VCaP (cell line): ENCODE data around the gene TMEM126A.

Experiments
- H3K27ac ChIP-seq: fragments of 450-650 bp; 2 replicates; pipeline ENCODE4 v1.5.1; 2017
- TF ChIP-seq, protein P1 (sequence below): fragments of 450-650 bp; conservative IDR thresholded peaks from 2 replicates; pipeline ENCODE4 v1.5.1; 2017; ENCODE audit warnings: mild to moderate bottlenecking, moderate library complexity

TMEM126A gene

DNA sequence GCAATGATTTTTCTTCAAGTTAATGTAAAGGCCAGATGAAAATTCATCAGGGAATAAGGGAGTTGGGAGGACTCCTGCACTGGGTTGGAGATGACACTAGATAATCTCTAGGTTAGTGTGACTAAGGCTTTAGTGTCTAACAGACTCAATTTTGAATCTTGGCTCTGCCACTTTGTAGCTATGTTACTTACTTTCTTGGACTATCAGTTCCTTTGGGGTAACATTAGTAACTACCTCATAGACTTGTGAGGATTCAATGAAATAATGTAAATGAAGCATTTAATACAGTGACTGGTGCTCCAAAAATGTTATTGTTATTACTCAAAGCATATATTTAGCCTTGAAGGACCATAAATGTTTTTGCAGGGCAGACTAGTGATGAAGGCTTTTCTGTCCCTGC is 47.8 kb downstream of the TMEM126A start:
- H3K27ac ChIP-seq, result peak overlapping the region; percentile 21; the same call in 1 of the 2 replicates
- TF ChIP-seq, protein P1, sequence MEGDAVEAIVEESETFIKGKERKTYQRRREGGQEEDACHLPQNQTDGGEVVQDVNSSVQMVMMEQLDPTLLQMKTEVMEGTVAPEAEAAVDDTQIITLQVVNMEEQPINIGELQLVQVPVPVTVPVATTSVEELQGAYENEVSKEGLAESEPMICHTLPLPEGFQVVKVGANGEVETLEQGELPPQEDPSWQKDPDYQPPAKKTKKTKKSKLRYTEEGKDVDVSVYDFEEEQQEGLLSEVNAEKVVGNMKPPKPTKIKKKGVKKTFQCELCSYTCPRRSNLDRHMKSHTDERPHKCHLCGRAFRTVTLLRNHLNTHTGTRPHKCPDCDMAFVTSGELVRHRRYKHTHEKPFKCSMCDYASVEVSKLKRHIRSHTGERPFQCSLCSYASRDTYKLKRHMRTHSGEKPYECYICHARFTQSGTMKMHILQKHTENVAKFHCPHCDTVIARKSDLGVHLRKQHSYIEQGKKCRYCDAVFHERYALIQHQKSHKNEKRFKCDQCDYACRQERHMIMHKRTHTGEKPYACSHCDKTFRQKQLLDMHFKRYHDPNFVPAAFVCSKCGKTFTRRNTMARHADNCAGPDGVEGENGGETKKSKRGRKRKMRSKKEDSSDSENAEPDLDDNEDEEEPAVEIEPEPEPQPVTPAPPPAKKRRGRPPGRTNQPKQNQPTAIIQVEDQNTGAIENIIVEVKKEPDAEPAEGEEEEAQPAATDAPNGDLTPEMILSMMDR, result no peak

DNA sequence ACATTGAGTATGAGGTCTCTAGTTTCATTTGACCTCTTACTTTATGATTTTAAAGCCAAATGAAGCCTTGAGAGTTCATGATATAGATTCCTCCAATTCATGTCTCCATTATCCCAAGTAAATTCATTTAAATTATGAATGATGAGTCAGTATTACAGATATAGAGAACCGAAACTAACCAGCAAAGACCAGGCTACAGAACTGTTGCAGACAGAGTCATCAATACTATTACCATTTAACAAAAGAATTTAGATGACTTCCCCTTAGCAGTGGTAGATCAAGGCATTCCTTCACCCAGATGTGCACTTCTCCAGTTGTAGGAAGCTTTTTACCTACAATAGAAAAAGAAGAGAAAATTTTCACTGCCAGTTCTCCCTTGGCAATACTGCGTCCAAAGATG is 50.0 kb downstream of the TMEM126A start:
- no peak overlapping the region for H3K27ac ChIP-seq
- TF ChIP-seq, protein P1, result no peak

DNA sequence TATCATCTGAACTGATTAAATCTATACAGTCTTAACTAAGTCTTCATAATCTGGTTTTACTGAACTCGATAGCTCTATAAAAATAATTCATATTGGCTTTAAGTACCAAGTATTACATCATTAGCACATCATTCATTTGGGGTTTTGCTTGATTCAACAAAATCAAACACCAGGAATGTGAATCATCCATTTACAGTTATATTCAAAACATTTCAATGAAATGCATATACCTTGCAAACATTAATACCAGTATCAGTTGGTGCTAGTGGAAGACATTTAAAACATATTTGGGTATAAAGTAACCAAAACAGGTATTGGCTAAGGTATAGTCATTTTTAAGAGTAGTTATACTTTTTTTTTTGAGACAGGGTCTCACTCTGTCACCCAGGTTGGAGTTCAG is 50.4 kb downstream of the TMEM126A start:
- TF ChIP-seq, protein P1, result no peak
- H3K27ac ChIP-seq, result no peak overlapping the region

DNA sequence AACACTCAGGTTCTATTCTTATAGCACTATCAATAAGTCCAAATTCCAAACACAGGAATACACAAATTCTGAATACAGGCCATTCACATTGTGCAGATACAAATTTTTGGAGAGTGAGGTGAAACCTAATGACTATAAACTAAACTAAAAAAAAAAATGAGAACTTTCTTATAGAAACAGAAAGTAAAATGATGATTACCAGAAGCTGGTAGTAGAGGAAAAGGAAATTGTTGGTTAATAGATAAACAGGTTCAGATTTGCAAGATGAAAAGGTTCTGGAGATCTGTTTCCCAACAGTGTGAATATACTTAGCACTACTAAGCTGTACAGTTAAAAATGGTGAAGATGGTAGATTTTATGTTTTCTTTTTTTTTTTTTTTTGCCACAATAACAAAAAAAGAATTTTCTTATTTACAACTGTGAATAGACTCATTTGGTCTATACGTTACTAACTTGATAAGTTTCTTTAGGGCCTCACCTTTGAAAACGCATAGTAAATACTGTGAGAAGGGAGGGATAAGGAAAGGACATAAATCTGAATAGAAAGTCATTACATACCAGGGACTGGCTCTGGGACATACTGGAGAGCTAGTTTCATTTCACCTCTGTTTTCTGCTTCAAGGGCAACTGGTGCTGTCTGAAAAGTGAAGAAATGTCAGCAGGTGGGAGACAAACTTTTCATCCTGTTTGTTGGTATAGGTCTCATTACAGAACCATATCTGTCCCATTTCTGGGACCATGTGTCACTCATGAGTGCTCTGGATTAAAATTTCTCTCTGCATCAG is 52.4 kb downstream of the TMEM126A start:
- TF ChIP-seq, protein P1, result no peak
- H3K27ac ChIP-seq, result no peak overlapping the region

DNA sequence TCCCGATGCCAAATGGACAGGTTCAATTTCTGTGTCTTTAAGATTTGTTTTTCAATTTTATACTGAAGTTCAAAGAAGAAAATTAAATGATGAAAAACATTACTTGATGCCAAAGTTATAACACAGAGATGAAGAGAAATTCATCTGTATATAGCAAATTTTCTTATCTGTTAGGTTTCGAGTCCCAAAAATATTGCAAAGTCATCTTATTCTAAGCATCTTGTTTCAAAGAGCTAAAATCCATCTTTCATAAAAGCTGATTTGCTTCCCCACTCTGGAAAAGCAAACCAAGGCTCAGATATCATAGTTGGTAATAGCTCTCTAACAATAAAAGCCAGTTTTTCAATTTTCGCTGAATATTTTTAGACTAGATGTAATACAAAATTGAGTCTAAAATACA is 57.2 kb downstream of the TMEM126A start:
- TF ChIP-seq, protein P1, result no peak
- H3K27ac ChIP-seq, result no peak overlapping the region

DNA sequence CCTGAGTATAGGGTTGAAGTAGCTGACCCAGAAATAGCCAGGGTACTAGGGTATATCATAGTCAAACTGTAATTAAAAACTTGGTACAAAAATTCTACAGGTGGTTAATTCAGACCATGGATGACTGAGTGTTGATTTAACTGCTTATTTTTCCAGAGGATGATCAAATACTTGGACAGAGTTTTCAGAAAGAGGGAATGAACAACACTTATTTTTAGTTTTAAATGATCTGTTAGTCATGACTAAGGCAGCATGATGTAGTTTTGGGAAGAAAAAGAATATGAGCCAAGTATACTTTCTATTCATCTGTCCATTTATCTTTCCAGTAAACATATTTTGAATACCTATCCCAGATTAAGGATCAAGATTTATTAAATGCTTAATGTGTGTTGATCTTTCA is 58.0 kb downstream of the TMEM126A start:
- no peak overlapping the region for H3K27ac ChIP-seq
- TF ChIP-seq, protein P1, result no peak
